ENCODE measurements around the gene RBM47. TPM values are rescaled to one million over a fixed set of nuclear protein-coding genes. Genes with fewer than 3 reads are reported as not detected.
"Not testable (repeated sequence)": the region's sequence is repeated elsewhere in the genome, so short reads cannot be mapped to it uniquely, and the experiment has no call there.

Gene RBM47
- total RNA-seq = 110 TPM

DNA sequence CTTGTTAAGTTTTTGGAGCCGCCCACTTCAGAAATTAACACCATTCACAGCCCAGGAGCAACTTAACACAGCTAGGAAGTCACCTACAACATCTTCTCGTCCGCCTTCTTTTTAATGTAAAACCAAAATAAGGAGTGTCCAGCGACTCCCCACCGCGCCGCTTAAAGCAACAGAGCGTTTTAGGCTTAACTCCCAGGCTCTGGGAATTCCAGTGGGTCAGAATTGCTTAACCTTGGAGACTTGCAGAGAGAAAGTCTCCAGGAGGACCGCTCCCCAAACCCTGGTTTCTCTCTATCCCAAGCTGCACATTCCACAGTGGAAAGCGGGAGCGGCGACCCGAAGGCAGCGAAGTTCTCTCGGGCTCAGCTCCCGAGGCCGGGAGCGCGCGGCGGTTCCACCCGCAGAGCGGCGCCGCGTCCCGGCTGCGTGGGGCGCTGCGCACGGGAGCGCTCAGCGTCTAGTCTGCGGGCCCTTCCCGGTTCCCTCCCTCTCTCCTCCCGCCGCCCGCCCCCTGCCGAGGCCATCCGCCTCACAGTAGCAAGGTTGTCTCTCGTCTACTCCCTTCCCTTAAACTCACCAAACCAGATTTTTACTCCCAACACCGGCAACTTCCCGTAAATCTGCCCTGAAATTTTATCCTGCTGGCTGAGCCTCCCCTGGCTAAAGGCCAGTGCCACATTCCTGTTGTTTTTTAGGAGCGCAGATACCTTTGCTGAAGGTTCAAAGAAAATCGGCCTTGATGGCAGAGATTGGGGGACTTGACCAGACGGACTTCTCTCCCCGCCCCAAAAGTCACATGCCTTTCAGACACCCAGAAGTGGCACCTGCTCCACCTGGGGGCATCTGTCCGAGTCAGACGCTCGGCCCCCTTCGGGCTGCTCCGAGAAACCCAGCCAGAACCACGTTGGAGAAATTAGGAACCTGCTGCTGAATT, at the start of gene RBM47:
TSS of gene RBM47 (minus strand) at position 464 of the 934 bp plus-strand sequence. CDS start 190,971 bp downstream, outside the sequence.
- peak; percentile 80 for DNase-seq (ENCODE audit: low spot score)

DNA sequence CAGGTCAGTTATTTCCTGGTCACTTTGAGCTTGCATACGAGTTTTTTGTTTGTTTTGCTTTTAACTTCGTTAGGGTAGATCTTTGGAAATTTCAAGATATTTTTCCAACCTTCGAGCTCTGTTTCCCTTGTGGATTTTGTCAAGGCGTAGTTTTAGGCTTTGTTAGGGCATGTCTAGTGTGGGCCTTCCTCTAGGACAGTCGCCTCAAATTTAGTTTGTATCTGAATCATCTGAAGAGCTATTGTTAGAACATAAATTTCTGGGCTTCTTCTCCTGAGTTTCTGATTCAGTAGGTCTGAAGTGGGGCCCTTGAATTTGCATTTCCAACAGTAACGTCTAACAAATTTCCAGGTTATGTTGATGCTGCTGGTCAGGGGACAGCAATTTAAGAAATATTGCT, 48.8 kb upstream of the RBM47 start:
- DNase-seq (ENCODE audit: low spot score) = no peak

DNA sequence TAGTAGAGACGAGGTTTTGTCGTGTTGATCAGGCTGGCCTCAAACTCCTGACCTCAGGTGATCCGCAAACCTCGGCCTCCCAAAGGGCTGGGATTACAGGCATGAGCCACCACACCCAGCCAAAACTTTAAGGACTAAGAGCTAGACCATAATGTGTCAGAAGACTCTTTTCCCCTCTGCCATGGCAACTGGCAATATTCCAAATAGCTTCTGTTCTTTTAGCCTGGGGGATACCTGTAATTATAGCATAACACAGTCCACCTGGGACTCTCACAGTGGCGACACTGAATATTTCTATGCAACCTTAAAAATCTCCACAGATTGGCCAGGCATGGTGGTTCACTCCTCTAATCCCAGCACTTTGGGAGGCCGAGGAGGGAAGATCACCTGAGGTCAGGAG, 45.5 kb upstream of the RBM47 start:
- no peak for DNase-seq (ENCODE audit: low spot score)

DNA sequence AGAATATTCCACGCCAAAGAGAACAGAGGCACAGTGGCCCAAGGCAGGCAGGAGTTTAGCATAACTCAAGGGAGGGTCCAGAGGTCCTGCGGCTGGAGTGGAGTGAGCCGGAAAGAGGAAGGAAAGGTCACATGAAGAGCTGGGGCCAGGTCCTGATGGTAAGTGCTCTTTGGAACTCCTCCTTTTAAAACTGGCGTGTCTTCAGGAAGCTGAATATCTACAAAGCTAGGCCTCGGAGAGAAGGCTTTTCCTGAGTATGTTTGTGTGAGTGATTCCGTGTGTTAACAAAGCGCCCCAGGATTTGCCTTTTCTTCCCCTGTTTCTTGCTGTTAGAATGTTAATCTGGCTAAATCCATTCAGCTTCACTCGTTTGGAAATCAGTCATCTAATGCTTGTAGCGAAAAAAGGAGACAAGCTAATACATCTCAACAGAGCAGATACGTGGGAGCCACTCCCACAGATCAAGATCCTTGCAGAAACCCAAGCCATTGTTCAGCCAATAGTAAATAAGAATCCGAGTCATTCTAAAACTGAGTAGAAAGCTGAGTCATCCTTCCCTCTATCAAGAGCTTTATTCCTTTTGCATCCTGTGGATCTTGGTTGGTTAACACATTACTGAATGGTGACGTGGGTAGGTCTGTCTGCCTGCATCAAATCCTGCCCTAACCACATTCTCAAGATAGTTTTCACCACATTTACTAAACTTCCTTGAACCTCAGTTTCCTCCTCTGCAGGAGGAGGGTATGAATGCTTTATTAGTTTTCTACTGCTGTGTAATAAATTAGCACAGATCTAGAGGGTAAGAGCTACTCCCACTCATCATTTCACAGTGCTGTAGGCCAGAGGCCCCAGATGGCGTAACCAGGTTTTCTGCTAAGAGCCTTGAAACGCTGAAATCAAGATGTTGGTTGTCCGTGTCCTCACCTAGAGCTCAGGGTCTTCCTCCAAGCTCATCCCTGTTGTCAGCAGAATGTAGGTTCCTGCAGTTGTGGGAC, 43.2 kb upstream of the RBM47 start:
- no peak for DNase-seq (ENCODE audit: low spot score)

DNA sequence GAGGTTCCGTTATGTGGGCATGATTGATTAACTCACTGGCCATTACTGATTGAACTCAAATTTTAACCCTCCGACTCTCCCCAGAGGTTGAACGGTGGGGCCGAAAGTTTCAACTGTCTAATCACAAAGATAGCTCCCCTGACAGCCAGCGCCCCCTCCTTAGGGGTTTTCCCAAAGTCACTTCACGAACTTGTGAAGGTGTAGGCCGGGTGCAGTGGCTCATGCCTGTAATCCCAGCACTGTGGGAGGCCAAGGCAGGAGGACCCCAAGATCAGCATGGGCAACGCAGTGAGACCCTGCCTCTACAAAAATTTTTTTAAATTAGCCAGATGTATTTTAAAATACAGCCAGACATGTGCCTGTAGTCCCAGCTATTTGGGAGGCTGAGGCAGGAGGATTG, 39.8 kb upstream of the RBM47 start:
- DNase-seq (ENCODE audit: low spot score) = no peak

DNA sequence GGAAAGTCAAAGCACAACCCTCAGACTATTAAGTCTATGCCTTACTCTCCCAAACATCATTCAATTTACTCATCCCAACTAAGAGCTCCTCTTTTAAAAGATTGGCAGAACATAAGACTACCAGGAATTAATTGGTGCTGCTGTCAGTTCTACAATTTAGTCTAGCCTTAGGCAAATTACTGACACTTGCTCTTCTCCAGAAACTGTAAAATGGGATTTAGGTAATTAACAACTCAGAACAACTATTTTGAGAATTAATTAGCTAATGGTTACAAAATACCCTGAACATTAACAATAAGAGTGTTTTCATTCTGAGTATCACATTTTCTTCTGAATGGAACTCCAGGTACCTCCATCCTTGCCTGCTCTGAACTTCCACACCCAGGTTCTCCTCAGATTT, 36.2 kb upstream of the RBM47 start:
- DNase-seq (ENCODE audit: low spot score) = no peak

DNA sequence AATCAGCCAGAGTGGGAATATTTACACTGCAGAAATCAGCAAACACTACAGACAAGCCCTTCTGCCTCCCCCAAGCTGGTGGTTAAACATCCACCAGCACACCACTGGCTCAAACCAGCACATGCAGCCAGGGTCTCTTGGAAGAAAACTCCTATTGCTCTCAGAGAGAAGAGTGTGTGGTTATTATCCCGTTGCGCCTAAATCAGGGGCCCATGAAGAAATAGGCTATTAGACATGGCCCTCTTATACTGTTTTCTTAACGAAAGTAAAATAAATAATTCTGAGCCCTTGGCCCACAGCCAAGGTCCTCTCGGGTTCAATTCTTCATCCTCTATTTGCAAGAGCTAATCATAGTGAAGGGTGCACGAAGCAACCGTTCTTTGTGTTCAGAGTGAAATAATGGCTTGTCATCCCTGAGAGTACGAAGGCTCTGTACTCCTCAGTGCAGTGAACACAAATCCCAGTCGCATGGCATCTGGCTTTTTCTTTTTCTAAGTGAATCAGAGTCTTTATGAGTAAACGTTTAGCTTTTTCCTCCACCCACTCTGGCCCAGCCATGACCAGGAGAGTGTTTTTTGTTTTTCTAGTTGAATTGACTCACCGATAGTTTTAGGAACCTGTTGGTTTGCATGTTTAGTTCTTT, 33.4 kb upstream of the RBM47 start:
- DNase-seq (ENCODE audit: low spot score) = no peak

DNA sequence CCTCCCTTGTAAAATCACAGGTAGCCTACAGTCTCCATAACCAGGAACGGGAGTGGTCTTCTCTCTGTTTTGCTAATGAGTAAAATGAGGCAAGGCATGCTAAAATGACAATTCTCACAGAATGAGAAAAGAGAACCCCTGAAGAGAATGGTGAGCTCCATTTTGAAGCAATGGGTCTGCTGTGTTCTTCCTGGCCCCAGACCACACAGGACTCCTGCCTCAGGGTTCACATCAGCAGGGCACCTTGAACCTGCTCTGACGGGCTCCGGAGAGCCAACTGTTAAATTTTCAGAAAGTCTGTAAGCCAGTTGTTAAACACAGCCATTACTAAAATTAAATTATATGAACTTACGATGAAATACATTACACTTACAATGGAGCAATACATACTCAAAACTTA, 32.1 kb upstream of the RBM47 start:
- DNase-seq (ENCODE audit: low spot score) = no peak

DNA sequence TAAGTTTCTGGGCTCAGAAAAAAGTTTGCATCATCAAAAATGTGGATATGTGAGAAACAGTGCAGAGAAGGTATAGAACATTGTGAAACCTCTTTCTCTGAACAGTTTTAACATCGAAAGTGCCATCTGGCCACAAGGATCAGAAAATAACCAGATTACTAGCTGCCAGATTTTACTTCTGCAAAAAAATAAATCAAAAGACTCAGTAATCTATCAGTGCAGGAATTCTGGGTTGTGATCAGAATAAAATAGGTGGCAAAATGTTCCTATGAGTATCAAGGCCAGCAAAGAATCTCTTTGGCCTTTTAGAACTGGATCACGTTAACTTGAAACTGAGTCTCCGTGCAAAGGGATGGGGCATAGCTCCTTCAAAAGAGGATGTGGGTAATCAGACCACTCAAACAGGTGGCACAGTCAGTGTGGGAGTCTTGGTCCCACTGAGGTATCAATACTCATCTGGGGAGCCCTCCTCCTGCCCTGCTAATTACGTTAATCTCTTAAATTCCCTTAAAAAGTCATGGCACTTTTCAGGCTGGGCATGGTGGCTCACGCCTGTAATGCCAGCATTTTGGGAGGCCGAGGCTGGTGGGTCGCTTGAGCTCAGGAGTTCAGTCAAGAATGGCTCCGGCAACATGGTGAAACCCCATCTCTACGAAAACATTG, 26.7 kb upstream of the RBM47 start:
- DNase-seq (ENCODE audit: low spot score) = no peak

DNA sequence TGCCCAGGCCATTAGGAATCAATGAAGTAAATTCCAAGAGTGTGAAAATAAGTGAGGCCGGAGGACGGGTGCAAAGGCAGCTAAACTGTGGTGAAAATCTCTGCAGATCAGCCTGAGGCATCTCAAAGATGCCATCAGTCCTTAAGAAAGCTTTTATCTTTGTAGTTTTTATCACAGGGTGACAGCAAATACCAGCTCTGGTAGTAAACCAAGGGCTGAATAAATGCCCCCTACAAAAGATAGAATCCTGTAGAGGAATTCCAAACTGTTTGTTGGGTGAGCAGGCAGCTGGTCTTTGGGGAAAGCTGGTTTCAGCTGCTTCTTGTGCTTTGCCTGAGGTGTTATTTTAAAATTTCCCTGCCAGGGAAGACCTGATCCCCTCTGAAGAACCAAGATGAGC, 21.6 kb upstream of the RBM47 start:
- no peak for DNase-seq (ENCODE audit: low spot score)

DNA sequence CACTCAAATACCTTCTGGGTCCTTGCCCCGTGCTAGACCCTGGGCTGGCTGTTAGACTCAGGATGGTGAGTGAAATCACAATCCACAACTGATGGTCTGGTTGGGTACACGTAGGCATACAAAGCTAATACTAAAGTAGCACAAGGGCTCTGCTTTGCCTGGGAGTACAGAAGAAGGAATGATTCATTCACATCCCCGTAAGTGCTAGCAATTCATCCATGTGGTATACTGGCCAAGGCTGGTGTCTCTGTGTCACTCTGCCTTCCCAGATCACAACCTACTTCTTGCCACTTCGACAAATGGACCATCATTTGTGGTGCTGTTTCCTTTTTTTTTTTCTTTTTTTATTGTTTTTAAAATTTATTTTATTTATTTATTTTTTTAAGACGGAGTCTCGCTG, 19.7 kb upstream of the RBM47 start:
- no peak for DNase-seq (ENCODE audit: low spot score)

DNA sequence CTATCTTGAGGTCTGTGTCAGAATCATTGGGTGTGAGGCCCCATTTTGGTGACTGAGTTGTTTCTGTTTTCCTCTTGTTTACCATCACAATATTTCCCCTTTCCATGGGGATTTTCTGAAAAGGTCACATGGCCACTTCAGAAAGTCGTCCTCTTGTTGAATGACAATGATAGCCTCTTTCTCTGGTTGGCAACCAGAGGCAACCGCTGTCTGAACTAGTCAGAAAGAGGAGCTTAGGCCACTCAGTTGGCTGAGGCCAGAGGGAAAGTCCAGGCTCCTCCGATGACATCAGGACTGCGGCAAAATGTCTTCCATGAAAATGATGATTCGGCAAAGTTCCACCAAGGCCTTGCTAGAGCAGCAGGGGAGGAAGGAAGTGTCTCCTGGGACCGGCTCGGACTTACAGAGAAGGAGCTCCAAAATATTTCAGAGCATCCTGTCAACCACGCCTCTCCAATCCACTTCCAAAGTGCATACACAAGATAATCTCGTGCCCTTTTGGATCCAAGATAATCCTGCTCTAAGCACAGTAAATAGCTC, 19.1 kb upstream of the RBM47 start:
- DNase-seq (ENCODE audit: low spot score) = no peak

DNA sequence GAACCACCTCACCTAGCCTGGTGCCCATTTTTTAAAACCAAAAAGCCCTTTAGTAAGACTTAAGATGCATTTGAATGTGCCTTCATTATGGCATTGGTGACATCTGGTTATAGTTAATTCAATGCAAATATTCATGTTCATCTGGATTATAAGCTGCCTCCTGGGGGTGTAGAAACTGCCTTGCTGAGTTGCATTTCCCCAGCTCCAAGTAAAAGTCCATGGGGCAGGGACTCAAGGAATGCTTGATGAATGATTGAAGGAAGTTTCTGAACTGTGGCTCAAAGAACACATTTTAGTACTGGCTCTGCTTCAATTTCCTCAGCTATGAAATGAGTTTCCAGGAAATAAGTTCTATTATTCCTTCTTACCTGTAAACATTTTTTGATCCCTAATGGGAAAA, 18.5 kb upstream of the RBM47 start:
- no peak for DNase-seq (ENCODE audit: low spot score)

DNA sequence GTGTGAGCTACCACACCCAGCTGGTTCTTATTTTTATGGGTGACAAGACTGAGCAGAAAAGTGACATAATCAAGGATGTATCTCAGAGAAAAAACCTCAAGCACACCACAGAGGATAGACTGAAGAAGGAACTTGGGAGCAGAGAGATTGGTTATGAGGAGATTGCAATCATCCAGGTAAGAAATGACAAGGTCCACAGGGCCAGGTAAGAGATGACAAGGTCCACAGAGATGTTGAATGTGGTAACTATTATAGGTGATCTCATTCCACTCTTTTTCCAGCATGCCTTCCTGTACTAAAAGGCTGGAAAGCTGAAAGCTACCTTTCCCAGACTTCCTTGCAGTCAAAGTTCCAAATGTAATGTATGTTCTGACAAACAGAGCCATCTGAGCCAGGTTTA, 15.9 kb upstream of the RBM47 start:
- DNase-seq (ENCODE audit: low spot score) = no peak

DNA sequence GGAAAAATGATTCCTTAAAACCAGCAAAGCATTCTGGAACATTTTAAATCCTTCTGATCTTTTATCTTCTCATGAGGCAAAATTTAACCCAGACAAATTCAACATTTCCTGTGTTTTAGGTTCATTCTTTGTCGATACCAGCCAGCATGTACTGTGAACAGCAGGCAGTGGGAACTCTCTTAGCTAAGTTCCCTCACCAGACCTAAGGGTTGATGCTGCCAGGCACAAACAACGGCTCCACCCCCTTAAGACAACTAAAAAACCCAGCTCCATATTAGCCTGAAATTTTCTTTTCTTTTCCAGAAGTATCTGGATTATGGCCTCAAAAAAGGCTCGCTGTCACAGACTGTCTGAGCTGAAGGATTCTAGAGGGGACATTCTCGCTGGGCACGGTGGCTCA, 2.4 kb upstream of the RBM47 start:
- no peak for DNase-seq (ENCODE audit: low spot score)

DNA sequence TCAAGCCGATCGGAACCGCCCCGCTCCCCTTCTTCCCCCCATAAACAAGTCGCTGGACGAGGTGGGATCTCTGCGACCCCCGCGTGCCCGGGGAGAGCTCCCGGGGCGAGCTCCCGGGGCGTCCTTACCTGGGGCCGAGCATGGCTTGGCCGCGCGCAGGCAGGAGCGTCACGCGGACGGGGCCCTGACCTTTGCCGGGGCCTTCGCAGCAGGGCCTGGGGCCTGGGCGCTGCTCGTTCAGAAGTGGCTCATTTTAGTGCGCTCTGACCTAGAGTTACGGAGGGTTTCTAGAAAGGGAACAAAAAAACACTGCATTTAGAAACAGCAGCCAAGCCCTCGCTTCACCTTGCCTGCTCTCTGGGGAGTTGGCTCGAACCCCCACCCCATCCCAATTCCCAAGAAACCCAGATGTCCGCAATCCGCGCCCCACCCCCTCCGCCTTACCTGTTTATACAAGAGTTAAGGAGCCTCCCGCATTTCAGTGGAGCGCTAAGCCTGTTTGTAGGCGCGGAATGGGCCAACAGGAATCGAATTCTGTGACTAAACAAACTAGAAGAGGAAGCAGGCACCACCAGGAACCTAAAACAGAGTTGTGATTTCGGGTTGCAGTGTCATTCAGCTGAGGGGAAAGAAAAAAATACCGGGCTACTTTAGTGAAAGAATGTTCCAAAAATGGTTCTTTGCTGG, 814 bp upstream of the RBM47 start:
- peak; percentile 70 for DNase-seq (ENCODE audit: low spot score)

DNA sequence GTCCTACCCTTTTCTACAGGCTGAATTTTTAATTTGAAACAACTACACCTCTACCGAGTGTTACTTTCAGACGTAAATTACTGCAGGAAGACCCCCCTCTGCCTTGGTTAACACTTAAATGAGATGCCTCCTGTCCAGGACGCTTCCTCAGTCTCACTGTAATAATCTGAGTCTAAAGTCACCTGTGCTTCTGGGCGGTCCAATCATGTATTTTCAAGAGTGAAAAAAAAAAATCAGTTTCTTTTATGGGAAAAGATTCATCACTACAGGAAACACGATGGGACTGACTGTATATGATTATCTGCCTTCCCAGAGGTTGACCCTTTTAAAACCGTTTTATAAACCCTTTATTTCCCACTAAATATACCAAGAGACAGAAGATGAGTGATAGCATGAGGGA, 776 bp downstream of the RBM47 start:
- no peak for DNase-seq (ENCODE audit: low spot score)

DNA sequence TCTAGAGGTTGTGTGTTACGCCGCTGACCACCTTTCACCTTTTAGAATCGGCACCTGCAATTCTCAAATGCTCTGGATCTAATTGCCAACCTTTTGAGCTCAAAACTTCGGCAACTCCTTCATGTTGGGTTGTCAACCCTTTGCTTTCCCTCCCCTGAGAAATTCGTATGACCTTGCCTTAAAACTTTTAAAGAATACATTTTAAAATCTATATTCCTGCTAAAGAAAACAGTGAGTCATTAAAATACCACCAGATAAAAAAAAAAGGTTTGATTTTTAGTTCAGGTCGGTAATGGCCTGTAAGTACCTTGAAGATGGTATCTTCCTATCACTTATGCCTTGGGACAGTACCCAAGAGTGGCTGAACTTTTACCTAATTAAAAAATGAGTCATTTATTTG, 1.3 kb downstream of the RBM47 start:
- not testable (repeated sequence) for DNase-seq (ENCODE audit: low spot score)

DNA sequence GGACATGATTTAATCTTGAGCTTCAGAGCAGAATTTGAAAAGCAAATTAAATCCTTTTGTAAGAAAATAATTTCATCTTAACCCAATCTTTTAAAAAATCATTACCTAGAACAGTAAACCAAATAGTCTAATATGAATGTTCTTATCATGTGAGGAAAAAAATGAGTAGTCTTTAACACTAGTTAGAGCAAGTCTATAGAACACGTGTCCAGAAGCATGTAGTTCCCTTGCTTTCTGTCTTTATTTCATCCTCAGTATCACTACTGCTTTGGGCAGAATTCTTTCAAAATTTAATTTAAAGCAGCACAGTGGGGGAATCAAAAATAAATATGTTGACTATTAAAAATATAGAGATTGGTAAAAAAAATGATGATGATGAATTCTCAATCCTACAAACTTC, 2.1 kb downstream of the RBM47 start:
- no peak for DNase-seq (ENCODE audit: low spot score)

DNA sequence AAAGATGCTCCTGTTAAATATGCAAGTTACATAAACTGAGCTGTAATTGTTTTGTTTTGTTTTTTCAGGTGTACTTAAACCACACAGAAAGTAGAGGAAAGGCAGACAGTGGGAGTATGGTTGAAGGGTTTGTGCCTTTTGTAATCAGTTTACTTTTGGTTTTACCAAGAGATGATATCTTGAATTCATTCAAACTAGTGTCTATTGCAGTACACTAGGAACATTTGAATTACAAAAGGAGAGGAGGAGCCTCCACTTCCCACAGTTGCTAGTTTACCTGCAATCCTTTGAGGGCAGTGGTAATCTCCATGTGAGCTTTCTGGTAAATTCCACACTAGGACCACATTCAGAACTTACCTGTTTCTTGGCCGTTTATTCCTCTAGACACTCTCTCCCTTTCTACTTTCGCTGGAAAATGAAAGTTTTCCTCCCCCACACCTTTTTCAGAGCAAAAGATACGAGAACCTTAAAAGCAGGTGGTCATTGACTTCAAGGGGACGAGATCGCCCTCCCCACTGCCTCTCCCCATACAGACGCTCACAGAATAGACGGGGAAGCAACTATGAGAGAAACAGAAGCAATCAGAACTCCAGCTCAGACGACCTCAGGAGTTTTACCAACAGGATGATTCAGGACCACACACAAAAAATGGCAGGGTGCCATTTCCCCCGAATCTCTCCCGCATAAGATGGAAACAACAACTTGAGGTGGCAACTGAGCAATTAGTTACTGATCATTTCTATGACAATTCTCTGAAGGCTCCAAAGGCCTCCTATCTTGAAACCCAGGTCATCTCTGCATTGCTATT, 3.3 kb downstream of the RBM47 start:
- DNase-seq (ENCODE audit: low spot score) = no peak
